Uterus (tissue), 4 donors: Measurements from ENCODE around the gene AQP9. TPM values are rescaled to one million over a fixed set of nuclear protein-coding genes. Genes with fewer than 3 reads are reported as not detected.
A peak's percentile ranks its signal among the peaks of the same experiment; 100 is the strongest.

Experiments
- DNase-seq, 2 donors: peaks; one replicate each; pipeline ENCODE4 v3.0.0-alpha.2; 2019 to 2020
- H3K27ac ChIP-seq, 2 donors: fragments of 200-600 bp; sonication (generic); 1 replicate in 1 of 2; 2 replicates in 1 of 2; pipeline ENCODE4 v1.5.1; 2016 to 2018
- H3K27me3 ChIP-seq, 2 donors: fragments of 200-600 bp; sonication (generic); one replicate each; pipeline ENCODE4 v1.5.1; 2018 to 2019; ENCODE audit warnings: control low read depth in 1 of 2
- H3K36me3 ChIP-seq, 2 donors: fragments of 200-600 bp; sonication (generic); one replicate each; pipeline ENCODE4 v1.5.1; 2019; ENCODE audit warnings: control low read depth in 1 of 2
- H3K4me1 ChIP-seq, 2 donors: fragments of 200-600 bp; sonication (generic); one replicate each; pipeline ENCODE4 v1.5.1; 2018 to 2019; ENCODE audit warnings: control low read depth in 1 of 2
- H3K4me3 ChIP-seq, 2 donors: fragments of 200-600 bp; sonication (generic); 1 replicate in 1 of 2; 2 replicates in 1 of 2; pipeline ENCODE4 v1.5.1; 2018 to 2019; ENCODE audit warnings: mild to moderate bottlenecking in 1 of 2
- H3K9me3 ChIP-seq, 2 donors: fragments of 200-600 bp; sonication (generic); one replicate each; pipeline ENCODE4 v1.5.1; 2019; ENCODE audit warnings: control low read depth in 1 of 2
- POLR2A ChIP-seq, 2 donors: fragments of 450-650 bp; IDR thresholded peaks; one replicate each; pipeline ENCODE4 v1.6.1; 2016; ENCODE audit warnings: antibody characterized with exemption in 2 of 2, mild to moderate bottlenecking in 1 of 2, moderate library complexity in 1 of 2
- intact Hi-C: fragments of 100-400 bp; cut with DNase I; formaldehyde crosslinking; loops from one replicate; pipeline ENCODE4 v1.15.1; 2023; ENCODE audit warnings: low total_unique reads
- total RNA-seq, 4 donors: library from RNA; depleted of rRNA in 3 of 4; stranded (reverse); fragments of >200 nt in 3 of 4; gene quantifications; one replicate each; pipeline versions ENCODE4 v1.1.0 to v1.2.4, GENCODE V29; 2014 to 2023
- TF ChIP-seq, protein P1 (sequence below), 4 experiments: fragments of 200-600 bp in 2 of 4; fragments of 450-650 bp in 2 of 4; sonication (generic) in 2 of 4; IDR thresholded peaks; one replicate each; pipeline ENCODE4 v1.5.1; 2016 to 2019; ENCODE audit warnings: antibody characterized with exemption in 4 of 4, mild to moderate bottlenecking in 2 of 4, moderate library complexity in 1 of 4
- donor health status: DM: yes; HTN: yes; CAD: no.

AQP9 gene
- total RNA-seq, 4 donors from 2014 or later, result 0.51 to 1.5 (median 0.64) TPM

DNA sequence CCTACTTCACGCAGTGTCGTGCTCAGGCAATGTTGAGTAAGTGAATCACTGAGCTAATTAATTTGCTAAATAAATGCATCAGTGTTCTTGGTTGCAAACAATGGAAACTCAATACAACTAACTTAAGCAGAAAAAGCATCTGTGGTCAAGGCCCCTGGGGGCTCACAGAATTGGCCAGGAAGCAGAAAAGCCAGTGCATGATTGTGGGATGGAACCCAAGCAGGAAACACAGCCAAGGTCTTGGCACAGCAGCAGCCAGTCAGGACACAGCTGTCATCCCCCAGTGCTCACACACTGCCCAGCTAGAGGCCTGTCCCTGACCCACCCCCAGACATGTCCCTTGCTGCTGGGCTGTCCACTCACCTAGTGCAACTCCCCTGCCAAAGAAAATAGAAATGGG lies 85.9 kb downstream of the AQP9 start:
- intact Hi-C loops, result no loop called here
- Histone ChIP-seq H3K4me3 (no peak overlapping the region), H3K36me3 (no peaks in the 10 kb centered on the region), H3K4me1 (no peaks in the 10 kb centered on the region), H3K9me3 (no peaks in the 10 kb centered on the region), H3K27me3 (no peaks in the 10 kb centered on the region), H3K27ac (no peak overlapping the region)
- DNase-seq, result no peak
- TF ChIP-seq, protein P1, sequence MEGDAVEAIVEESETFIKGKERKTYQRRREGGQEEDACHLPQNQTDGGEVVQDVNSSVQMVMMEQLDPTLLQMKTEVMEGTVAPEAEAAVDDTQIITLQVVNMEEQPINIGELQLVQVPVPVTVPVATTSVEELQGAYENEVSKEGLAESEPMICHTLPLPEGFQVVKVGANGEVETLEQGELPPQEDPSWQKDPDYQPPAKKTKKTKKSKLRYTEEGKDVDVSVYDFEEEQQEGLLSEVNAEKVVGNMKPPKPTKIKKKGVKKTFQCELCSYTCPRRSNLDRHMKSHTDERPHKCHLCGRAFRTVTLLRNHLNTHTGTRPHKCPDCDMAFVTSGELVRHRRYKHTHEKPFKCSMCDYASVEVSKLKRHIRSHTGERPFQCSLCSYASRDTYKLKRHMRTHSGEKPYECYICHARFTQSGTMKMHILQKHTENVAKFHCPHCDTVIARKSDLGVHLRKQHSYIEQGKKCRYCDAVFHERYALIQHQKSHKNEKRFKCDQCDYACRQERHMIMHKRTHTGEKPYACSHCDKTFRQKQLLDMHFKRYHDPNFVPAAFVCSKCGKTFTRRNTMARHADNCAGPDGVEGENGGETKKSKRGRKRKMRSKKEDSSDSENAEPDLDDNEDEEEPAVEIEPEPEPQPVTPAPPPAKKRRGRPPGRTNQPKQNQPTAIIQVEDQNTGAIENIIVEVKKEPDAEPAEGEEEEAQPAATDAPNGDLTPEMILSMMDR (IDR thresholded peaks at IDR 0.05), result no peak
- TF ChIP-seq POLR2A (IDR thresholded peaks at IDR 0.05), result no peak

DNA sequence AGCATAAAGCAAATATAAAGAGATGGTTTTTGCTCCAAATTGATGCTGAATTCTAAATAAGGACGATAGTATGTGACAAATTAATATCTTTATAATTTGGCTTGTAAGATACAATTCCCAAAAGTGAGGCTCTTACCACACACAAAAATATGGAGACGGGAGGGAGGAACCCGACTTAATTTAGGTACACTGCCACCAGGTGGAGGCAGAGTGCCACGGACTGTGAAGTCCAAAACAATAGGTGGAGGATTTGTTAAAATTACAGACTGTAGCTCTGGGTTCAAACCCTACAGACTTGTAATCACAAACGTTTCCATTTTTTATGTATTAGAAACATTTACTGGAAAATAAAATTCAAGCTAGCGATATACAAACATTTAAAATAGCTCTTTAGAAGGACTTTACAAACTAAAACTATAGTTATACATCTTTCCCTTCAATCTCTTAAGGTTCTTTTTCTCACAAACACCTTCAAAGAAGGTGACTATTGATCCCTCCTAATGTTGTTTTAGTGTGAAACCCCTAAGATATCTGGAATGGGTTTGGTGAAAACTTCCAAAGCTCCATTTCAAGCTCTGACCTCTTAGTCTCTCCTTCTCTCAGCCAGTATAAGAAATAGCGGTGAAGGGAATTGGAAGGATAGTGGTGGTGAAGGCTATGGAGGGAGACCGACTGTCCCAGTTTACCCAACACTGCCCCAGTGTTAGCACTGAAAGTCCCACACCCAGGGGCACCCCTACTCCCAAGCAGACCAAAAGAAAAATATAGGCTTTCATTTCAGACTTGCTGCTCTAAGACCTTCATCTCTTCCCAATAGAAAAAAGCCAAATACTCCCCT lies 89.7 kb downstream of the AQP9 start:
- no peak overlapping the region for H3K4me3 ChIP-seq
- DNase-seq, result peak; percentile 46 to 57
- no peaks in the 10 kb centered on the region for H3K9me3 ChIP-seq
- no peak overlapping the region for H3K27ac ChIP-seq
- no peaks in the 10 kb centered on the region for H3K36me3 ChIP-seq
- intact Hi-C loops, result no loop called here
- H3K27me3 ChIP-seq, result no peaks in the 10 kb centered on the region
- H3K4me1 ChIP-seq, result no peaks in the 10 kb centered on the region
- TF ChIP-seq, protein P1 (IDR thresholded peaks at IDR 0.05), result peak; percentile 62 to 68 (median 65)
- no peak for TF ChIP-seq POLR2A (IDR thresholded peaks at IDR 0.05)

DNA sequence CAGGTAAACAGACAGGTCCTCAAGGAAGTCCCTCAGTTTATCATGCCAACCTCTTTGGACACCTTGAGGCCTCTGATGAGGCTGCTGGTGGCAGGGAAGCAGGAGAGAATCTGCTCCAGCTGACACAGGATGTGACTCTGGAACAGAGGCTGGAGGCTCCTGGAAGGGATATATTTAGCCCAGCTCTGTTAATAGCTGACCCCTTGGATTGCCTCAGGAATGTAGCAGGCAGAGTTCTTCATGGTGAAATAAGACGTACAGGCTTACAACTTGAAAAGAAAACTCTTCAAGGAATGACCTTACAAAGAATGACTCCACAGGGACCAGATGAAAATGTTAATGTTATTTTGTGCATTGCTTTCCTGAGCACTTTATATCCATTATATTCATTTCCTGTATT lies 90.5 kb downstream of the AQP9 start:
- no peak for DNase-seq
- no peaks in the 10 kb centered on the region for H3K27me3 ChIP-seq
- intact Hi-C loops, result no loop called here
- TF ChIP-seq POLR2A (IDR thresholded peaks at IDR 0.05), result no peak
- TF ChIP-seq, protein P1 (IDR thresholded peaks at IDR 0.05), result no peak
- no peak overlapping the region for H3K4me3 ChIP-seq
- H3K36me3 ChIP-seq, result no peaks in the 10 kb centered on the region
- no peak overlapping the region for H3K27ac ChIP-seq
- H3K9me3 ChIP-seq, result no peaks in the 10 kb centered on the region
- H3K4me1 ChIP-seq, result no peaks in the 10 kb centered on the region

DNA sequence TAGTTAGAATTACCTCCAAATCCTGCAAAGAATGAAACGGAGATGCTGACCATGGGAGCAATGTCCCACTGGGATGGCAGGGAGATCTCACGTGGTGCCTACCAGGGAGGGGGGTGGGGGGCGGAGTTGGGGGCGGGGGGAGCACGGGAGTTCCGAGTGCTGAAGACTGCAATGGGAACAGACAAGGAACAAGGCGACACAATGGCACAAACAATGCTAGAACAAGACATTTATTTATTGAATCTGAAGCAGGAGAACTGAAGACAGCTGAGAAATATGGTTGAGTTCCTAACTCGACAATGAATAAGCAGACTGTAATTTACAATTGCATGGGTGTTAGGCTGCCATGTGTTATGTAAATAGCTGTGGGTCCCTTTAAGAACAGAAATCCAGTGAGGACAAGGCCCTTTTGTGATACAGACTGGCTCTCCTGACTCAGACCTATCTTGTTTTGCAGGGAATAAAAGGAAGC lies 91.2 kb downstream of the AQP9 start:
- H3K4me1 ChIP-seq, result no peaks in the 10 kb centered on the region
- intact Hi-C loops, result no loop called here
- H3K4me3 ChIP-seq, result no peak overlapping the region
- no peaks in the 10 kb centered on the region for H3K9me3 ChIP-seq
- no peaks in the 10 kb centered on the region for H3K27me3 ChIP-seq
- TF ChIP-seq, protein P1 (IDR thresholded peaks at IDR 0.05), result no peak
- no peak for TF ChIP-seq POLR2A (IDR thresholded peaks at IDR 0.05)
- DNase-seq, result no peak
- no peaks in the 10 kb centered on the region for H3K36me3 ChIP-seq
- no peak overlapping the region for H3K27ac ChIP-seq

DNA sequence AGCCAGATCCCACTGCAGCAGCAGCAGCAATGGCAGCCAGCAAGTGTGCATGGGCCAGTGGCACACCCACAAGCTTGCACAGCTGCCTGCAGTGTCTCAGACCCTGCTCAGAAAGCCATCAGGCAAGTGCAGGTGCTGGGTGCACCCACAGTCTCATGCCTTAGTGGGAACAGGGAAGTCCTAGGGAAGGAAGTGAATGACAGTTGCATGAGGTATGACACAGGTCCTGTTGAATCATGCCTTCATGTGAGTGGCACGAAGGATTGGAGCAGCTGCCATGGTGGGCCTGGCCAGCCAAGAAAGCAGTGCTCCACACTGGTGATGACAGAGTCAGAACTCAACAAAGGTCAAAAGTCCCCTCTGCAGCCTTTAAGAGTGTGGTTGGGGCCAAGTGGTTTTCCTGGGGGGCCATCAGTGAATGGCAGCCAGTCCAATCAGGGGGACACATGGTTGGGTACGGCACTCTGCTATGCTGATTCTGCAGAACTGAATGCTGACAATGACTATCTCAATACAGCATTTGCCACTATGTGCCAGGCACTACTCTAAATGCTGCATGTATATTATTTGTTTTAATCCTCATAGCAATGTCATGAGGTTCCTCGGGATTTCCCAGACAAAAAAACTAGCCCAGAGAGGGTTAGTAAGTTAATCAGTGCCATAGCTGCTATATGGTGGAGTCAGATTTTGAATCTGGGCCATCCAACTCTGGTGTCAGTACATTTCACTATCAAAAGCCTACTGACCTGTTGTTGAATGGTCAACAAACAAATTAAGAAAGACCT lies 94.3 kb downstream of the AQP9 start:
- intact Hi-C loops, result no loop called here
- TF ChIP-seq POLR2A (IDR thresholded peaks at IDR 0.05), result no peak
- DNase-seq, result no peak

More for the DNA sequence above, 94.3 kb downstream of the AQP9 start:
- H3K27me3 ChIP-seq, result no peaks in the 10 kb centered on the region
- H3K27ac ChIP-seq, result no peak overlapping the region
- H3K4me1 ChIP-seq, result no peaks in the 10 kb centered on the region
- no peak overlapping the region for H3K4me3 ChIP-seq
- no peaks in the 10 kb centered on the region for H3K36me3 ChIP-seq
- H3K9me3 ChIP-seq, result no peaks in the 10 kb centered on the region
